ENCODE data around the gene DDX5. TPM values are rescaled to one million over a fixed set of nuclear protein-coding genes. Genes with fewer than 3 reads are reported as not detected.

DDX5 gene
- total RNA-seq, 1 donor from 2014 or later: 555 TPM

DNA sequence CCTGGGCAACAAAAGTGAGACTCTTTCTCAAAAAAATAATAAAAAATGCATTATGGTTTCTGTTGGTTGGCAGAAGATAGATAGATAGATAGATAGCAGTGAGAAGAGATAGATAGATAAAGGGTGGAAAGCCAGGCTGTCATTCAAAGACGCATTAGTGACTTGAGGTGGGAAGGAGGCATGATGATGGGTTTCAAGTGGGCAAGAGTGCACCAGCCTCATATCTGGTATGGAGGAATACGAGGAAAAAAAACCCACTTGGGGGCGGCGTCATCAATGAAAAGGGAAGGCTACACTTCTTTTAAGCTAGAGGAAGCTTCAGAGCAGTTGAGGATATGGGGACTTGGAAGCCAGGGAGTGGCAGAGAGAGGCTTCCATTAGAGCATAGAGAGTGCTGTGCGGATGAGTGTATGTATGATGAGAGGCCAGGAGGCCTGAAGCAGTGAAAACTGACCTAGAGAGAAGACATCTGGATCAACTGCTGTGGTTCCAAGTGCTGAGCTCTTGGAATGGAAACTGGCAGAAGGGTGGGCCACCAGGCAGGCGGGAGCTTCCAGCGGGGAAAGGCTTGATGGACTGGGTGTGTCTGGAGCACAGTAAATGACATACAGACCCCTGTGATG, 32.5 kb upstream of the DDX5 start:
- Histone ChIP-seq H2AFZ (ENCODE audit: low read depth, low read length) (no peak overlapping the region), H3K4me2 (ENCODE audit: low read length) (no peak overlapping the region), H3K36me3 (ENCODE audit: insufficient read depth, low read length) (peaks cover 72% of the 10 kb centered on the region), H3K79me2 (ENCODE audit: insufficient read depth, low read length) (peaks cover 6% of the 10 kb centered on the region), H3K4me1 (ENCODE audit: insufficient read depth, low read length) (no peaks in the 10 kb centered on the region), H3K9me3 (ENCODE audit: insufficient read depth, low read depth, low read length) (no peaks in the 10 kb centered on the region), H3K27ac (ENCODE audit: low read depth, low read length) (no peak overlapping the region), H3K9ac (ENCODE audit: low read length) (no peak overlapping the region), H4K20me1 (ENCODE audit: insufficient read depth, low read length) (peaks cover 46% of the 10 kb centered on the region), H3K27me3 (ENCODE audit: insufficient read depth, low read length) (no peaks in the 10 kb centered on the region), H3K4me3 (ENCODE audit: insufficient read depth, low read depth, low read length) (no peak overlapping the region)
- DNase-seq (ENCODE audit: low read depth) (no peak), FAIRE-seq (no peak)
- H3K36me3 Mint-ChIP-seq (ENCODE audit: low read depth, unreplicated experiment): peaks cover 23% of the 10 kb centered on the region
- H3K9me3 Mint-ChIP-seq (ENCODE audit: unreplicated experiment): no peaks in the 10 kb centered on the region
- H3K4me3 Mint-ChIP-seq (ENCODE audit: unreplicated experiment): no peak overlapping the region
- peaks cover 11% of the 10 kb centered on the region for H3K4me1 Mint-ChIP-seq (ENCODE audit: low read depth, unreplicated experiment)
- H3K27me3 Mint-ChIP-seq (ENCODE audit: low read depth, unreplicated experiment): no peaks in the 10 kb centered on the region
- no peak overlapping the region for H3K27ac Mint-ChIP-seq (ENCODE audit: unreplicated experiment)
- TF ChIP-seq, protein P1, sequence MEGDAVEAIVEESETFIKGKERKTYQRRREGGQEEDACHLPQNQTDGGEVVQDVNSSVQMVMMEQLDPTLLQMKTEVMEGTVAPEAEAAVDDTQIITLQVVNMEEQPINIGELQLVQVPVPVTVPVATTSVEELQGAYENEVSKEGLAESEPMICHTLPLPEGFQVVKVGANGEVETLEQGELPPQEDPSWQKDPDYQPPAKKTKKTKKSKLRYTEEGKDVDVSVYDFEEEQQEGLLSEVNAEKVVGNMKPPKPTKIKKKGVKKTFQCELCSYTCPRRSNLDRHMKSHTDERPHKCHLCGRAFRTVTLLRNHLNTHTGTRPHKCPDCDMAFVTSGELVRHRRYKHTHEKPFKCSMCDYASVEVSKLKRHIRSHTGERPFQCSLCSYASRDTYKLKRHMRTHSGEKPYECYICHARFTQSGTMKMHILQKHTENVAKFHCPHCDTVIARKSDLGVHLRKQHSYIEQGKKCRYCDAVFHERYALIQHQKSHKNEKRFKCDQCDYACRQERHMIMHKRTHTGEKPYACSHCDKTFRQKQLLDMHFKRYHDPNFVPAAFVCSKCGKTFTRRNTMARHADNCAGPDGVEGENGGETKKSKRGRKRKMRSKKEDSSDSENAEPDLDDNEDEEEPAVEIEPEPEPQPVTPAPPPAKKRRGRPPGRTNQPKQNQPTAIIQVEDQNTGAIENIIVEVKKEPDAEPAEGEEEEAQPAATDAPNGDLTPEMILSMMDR (IDR thresholded peaks at IDR 0.05; ENCODE audit: insufficient read depth, low read depth, low read length): no peak
- no peak for TF ChIP-seq EZH2 (IDR thresholded peaks at IDR 0.05; ENCODE audit: insufficient read depth, low read length)

DNA sequence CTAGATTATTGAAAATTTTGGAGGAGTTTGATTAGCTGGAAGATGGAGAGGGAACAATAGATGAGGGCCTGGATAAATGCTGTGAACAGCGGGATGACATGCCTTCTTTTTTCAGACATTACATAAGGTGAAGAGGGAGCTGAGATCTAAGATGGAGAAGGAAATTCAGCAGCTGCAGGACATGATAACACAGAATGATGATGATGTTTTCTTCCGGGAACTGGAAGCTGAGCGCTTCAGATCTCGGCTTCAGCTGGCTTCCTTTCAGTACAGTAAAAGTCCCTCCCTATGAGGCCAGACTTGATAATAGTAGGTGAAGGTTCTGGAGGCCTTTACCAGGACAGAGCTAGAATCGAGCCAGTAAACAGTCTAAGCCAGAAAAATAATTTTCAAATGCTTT, 31.4 kb upstream of the DDX5 start:
- Mint-ChIP-seq H3K27ac (ENCODE audit: unreplicated experiment) (no peak overlapping the region), H3K4me1 (ENCODE audit: low read depth, unreplicated experiment) (peaks cover 14% of the 10 kb centered on the region), H3K9me3 (ENCODE audit: unreplicated experiment) (no peaks in the 10 kb centered on the region), H3K4me3 (ENCODE audit: unreplicated experiment) (no peak overlapping the region), H3K36me3 (ENCODE audit: low read depth, unreplicated experiment) (peaks cover 23% of the 10 kb centered on the region), H3K27me3 (ENCODE audit: low read depth, unreplicated experiment) (no peaks in the 10 kb centered on the region)
- H3K79me2 ChIP-seq (ENCODE audit: insufficient read depth, low read length): peaks cover 2% of the 10 kb centered on the region
- no peak overlapping the region for H3K4me3 ChIP-seq (ENCODE audit: insufficient read depth, low read depth, low read length)
- H3K27ac ChIP-seq (ENCODE audit: low read depth, low read length): no peak overlapping the region
- no peaks in the 10 kb centered on the region for H3K4me1 ChIP-seq (ENCODE audit: insufficient read depth, low read length)
- no peak for TF ChIP-seq EZH2 (IDR thresholded peaks at IDR 0.05; ENCODE audit: insufficient read depth, low read length)
- TF ChIP-seq, protein P1 (IDR thresholded peaks at IDR 0.05; ENCODE audit: insufficient read depth, low read depth, low read length): no peak
- no peaks in the 10 kb centered on the region for H3K27me3 ChIP-seq (ENCODE audit: insufficient read depth, low read length)
- no peak for FAIRE-seq
- H3K4me2 ChIP-seq (ENCODE audit: low read length): no peak overlapping the region
- DNase-seq (ENCODE audit: low read depth): no peak
- no peaks in the 10 kb centered on the region for H3K9me3 ChIP-seq (ENCODE audit: insufficient read depth, low read depth, low read length)
- H2AFZ ChIP-seq (ENCODE audit: low read depth, low read length): no peak overlapping the region
- H3K9ac ChIP-seq (ENCODE audit: low read length): no peak overlapping the region
- H3K36me3 ChIP-seq (ENCODE audit: insufficient read depth, low read length): peaks cover 77% of the 10 kb centered on the region
- H4K20me1 ChIP-seq (ENCODE audit: insufficient read depth, low read length): peaks cover 46% of the 10 kb centered on the region

DNA sequence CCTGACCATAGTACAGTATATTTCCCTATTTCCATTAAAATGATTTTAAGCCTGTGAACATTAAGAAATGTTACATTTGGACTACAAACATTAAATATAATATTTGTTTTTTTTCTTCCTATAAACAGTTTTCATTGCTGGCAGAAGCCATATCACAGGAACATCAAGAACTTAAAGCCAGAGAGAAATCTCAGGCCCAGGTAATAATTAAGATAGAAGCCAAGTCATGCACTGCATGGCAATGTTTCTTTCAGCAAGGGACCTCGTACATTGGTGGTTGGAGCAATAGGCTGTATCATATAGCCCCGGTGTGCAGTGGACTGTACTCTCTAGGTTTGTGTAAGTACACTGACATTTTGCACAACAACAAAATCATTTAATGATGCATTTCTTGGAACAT, 30.8 kb upstream of the DDX5 start:
- Mint-ChIP-seq H3K9me3 (ENCODE audit: unreplicated experiment) (peaks cover 1% of the 10 kb centered on the region), H3K4me3 (ENCODE audit: unreplicated experiment) (no peak overlapping the region), H3K4me1 (ENCODE audit: low read depth, unreplicated experiment) (peaks cover 16% of the 10 kb centered on the region), H3K27ac (ENCODE audit: unreplicated experiment) (no peak overlapping the region), H3K27me3 (ENCODE audit: low read depth, unreplicated experiment) (no peaks in the 10 kb centered on the region), H3K36me3 (ENCODE audit: low read depth, unreplicated experiment) (peaks cover 22% of the 10 kb centered on the region)
- Histone ChIP-seq H2AFZ (ENCODE audit: low read depth, low read length) (no peak overlapping the region), H3K4me3 (ENCODE audit: insufficient read depth, low read depth, low read length) (no peak overlapping the region), H3K4me2 (ENCODE audit: low read length) (no peak overlapping the region), H3K27me3 (ENCODE audit: insufficient read depth, low read length) (no peaks in the 10 kb centered on the region), H4K20me1 (ENCODE audit: insufficient read depth, low read length) (peaks cover 48% of the 10 kb centered on the region), H3K9me3 (ENCODE audit: insufficient read depth, low read depth, low read length) (no peaks in the 10 kb centered on the region), H3K4me1 (ENCODE audit: insufficient read depth, low read length) (no peaks in the 10 kb centered on the region), H3K36me3 (ENCODE audit: insufficient read depth, low read length) (peaks cover 79% of the 10 kb centered on the region), H3K79me2 (ENCODE audit: insufficient read depth, low read length) (peaks cover 2% of the 10 kb centered on the region), H3K27ac (ENCODE audit: low read depth, low read length) (no peak overlapping the region), H3K9ac (ENCODE audit: low read length) (no peak overlapping the region)
- no peak for DNase-seq (ENCODE audit: low read depth)
- no peak for TF ChIP-seq EZH2 (IDR thresholded peaks at IDR 0.05; ENCODE audit: insufficient read depth, low read length)
- TF ChIP-seq, protein P1 (IDR thresholded peaks at IDR 0.05; ENCODE audit: insufficient read depth, low read depth, low read length): no peak
- FAIRE-seq: no peak
